ENCODE measurements around the gene ADAMTS12.
"Not testable (repeated sequence)": the region's sequence is repeated elsewhere in the genome, so short reads cannot be mapped to it uniquely, and the experiment has no call there.

ADAMTS12 gene

DNA sequence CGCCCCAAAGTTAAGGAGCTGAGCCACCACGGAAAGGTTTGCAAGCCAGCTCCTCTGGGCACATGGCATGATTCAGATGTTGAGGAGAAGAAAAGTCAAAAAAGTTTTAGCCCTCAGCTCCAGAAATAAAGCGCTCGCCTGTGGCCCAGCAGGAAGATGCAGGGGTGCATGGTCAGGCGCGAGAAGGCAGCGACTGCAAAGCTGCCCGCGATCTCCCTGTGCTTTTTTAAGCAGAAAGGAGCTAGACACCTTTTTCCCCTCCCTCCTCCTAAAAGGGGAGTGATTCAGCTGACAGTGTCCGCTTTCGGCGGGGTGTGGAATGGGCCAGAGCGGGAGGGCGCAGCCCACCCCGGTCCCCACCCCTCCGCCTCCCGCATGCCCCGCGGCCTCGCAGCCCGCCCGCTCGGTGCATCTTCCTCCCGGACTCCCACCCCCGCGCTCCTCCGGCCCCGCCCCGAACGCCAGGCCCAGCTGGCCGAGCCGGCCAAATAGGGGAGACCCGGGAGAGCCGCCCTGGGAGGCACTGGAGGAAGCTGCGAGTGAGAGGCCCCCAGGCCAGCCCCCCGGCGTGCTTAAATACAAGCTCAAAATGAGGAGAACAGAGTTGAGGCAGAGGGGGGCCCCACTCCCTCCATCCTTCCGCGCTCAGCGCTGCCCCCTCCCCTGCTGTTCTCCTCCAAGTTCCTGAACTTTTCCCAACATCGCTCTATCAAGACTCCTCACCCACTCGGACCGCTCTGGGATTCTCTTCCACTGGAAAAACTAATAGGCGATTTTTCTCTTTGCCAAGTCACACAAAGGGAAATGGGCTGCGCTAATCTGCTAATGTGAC, at the start of gene ADAMTS12:
Gene ADAMTS12, minus strand, starts transcription at position 203 of the 832 bp plus-strand sequence. Its CDS starts 134 bp downstream, at position 69.
- in situ Hi-C loops (cut with MboI; ENCODE audit: low pct_unique_long_range_greater_than_20kb, low sequenced_read_pairs), result no loop called here
- peak; percentile 1 for DNase-seq

GRCh38 chr5:33941090-33941489, 49.3 kb upstream of the ADAMTS12 start:
- in situ Hi-C loops (cut with MboI; ENCODE audit: low pct_unique_long_range_greater_than_20kb, low sequenced_read_pairs), result no loop called here
- no peak for DNase-seq

DNA sequence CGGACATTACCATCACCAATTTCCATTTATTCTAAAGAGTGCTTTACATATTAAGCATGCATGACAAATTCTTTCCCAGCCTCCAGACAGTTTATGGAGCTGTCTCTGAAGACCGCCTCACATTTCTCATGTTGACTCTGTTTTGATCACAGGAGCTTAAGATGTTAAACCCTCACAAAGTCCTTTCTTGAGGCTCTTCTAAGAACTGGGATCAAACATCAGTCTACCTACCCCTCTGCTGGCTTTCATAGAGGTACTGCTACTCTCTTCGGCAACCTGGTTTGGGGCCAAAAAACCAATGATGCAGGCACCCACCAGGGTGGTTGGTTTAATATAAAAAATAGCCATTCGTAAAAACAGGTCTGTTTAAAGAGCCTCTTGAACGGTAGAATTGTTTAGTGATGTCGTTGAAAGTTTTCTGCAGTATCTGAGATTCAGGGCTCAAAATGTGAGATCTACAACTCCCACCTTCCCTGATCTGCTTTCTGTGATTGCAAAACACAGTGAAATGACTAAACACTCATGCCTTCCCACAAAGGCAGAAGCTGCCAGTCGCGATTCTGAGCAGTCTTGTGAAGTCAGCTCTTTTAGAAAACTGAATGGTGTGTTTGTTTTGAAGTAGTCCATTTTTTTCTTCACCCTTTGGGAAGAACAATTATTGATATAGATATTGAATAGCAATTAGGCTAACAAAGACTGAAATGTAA, 47.9 kb upstream of the ADAMTS12 start:
- in situ Hi-C loops (cut with MboI; ENCODE audit: low pct_unique_long_range_greater_than_20kb, low sequenced_read_pairs), result no loop called here
- DNase-seq, result no peak

DNA sequence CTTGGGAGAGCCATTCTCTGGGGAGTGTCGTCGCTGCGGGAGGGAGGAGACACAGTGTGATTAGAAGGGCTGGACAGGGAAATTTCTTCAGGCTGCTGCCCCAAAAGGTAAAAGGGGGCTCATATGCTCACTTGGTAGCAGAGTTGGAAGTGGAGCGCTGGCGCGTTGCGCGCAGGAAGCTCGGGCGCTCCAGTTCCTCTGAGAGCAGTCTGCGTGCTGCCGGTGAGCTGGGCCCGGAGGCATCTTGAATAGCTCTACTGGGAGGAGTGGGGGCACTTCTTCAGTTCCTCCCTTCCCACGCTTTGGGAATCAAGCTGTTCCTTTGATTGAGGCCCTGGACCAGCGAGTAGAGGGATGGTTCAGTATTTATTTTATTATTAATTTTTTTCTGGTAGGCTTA, 47.1 kb upstream of the ADAMTS12 start:
- no peak for DNase-seq
- in situ Hi-C loops (cut with MboI; ENCODE audit: low pct_unique_long_range_greater_than_20kb, low sequenced_read_pairs), result no loop called here

DNA sequence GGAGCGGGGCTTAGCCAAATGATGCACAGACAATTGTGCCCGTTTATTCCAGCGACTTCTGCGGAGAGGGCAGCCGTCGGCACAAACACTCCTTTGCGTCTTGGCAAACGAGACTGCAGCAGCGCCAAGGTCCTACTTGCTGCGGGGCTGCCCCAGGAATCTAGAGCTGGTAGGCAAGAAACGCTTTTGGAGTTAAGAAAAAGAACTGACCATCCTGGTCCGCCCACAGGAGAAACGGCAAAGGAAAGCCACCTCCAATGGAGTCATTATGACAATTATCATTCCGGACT, 46.7 kb upstream of the ADAMTS12 start:
- in situ Hi-C loops (cut with MboI; ENCODE audit: low pct_unique_long_range_greater_than_20kb, low sequenced_read_pairs), result no loop called here
- no peak for DNase-seq

DNA sequence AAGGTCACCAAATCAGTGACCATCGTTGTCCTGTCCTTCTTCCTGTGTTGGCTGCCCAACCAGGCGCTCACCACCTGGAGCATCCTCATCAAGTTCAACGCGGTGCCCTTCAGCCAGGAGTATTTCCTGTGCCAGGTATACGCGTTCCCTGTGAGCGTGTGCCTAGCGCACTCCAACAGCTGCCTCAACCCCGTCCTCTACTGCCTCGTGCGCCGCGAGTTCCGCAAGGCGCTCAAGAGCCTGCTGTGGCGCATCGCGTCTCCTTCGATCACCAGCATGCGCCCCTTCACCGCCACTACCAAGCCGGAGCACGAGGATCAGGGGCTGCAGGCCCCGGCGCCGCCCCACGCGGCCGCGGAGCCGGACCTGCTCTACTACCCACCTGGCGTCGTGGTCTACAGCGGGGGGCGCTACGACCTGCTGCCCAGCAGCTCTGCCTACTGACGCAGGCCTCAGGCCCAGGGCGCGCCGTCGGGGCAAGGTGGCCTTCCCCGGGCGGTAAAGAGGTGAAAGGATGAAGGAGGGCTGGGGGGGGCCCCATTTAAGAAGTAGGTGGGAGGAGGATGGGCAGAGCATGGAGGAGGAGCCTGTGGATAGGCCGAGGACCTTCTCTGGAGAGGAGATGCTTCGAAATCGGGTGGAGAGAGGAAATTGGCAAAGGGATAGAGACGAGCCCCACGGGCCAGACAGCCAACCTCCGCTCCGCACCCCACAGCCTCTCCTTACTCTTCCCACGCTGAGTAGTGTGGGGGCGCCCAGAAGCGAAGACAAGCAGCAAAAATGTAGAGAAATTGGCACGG, 46.1 kb upstream of the ADAMTS12 start:
- DNase-seq, result no peak
- in situ Hi-C loops (cut with MboI; ENCODE audit: low pct_unique_long_range_greater_than_20kb, low sequenced_read_pairs), result no loop called here

DNA sequence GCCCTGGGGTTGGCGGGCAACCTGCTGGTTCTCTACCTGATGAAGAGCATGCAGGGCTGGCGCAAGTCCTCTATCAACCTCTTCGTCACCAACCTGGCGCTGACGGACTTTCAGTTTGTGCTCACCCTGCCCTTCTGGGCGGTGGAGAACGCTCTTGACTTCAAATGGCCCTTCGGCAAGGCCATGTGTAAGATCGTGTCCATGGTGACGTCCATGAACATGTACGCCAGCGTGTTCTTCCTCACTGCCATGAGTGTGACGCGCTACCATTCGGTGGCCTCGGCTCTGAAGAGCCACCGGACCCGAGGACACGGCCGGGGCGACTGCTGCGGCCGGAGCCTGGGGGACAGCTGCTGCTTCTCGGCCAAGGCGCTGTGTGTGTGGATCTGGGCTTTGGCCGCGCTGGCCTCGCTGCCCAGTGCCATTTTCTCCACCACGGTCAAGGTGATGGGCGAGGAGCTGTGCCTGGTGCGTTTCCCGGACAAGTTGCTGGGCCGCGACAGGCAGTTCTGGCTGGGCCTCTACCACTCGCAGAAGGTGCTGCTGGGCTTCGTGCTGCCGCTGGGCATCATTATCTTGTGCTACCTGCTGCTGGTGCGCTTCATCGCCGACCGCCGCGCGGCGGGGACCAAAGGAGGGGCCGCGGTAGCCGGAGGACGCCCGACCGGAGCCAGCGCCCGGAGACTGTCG, 45.4 kb upstream of the ADAMTS12 start:
- DNase-seq, result no peak
- in situ Hi-C loops (cut with MboI; ENCODE audit: low pct_unique_long_range_greater_than_20kb, low sequenced_read_pairs), result no loop called here

DNA sequence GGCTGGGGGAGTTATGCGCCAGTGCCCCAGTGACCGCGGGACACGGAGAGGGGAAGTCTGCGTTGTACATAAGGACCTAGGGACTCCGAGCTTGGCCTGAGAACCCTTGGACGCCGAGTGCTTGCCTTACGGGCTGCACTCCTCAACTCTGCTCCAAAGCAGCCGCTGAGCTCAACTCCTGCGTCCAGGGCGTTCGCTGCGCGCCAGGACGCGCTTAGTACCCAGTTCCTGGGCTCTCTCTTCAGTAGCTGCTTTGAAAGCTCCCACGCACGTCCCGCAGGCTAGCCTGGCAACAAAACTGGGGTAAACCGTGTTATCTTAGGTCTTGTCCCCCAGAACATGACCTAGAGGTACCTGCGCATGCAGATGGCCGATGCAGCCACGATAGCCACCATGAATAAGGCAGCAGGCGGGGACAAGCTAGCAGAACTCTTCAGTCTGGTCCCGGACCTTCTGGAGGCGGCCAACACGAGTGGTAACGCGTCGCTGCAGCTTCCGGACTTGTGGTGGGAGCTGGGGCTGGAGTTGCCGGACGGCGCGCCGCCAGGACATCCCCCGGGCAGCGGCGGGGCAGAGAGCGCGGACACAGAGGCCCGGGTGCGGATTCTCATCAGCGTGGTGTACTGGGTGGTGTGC, 44.7 kb upstream of the ADAMTS12 start, which contains the start of gene RXFP3:
Gene RXFP3, plus strand, starts transcription at position 6 of the 636 bp plus-strand sequence. Its CDS starts 355 bp downstream, at position 361.
- DNase-seq, result no peak
- in situ Hi-C loops (cut with MboI; ENCODE audit: low pct_unique_long_range_greater_than_20kb, low sequenced_read_pairs), result no loop called here

DNA sequence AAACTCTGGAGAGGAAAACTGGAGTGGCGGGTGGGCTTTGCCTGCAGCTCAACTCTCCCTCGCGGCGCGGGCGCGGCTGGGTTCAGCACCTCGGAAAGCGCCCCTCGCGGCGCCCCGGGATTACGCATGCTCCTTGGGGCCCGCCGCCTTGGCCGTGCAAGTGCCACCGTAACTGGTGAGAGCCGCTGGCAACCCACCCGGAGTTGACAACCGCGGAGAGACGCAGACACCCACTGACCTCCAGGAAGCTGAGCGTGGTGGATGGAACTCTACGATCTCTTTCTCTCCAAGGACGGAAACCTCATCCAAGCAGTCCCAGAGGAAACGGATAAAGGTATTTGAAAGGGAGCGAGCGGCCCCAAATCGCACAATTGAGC, 44.2 kb upstream of the ADAMTS12 start:
- in situ Hi-C loops (cut with MboI; ENCODE audit: low pct_unique_long_range_greater_than_20kb, low sequenced_read_pairs), result no loop called here
- peak; percentile 27 for DNase-seq

GRCh38 chr5:33934176-33934575, 42.4 kb upstream of the ADAMTS12 start:
- in situ Hi-C loops (cut with MboI; ENCODE audit: low pct_unique_long_range_greater_than_20kb, low sequenced_read_pairs), result no loop called here
- DNase-seq, result no peak

GRCh38 chr5:33933723-33934169, 42.0 kb upstream of the ADAMTS12 start:
- in situ Hi-C loops (cut with MboI; ENCODE audit: low pct_unique_long_range_greater_than_20kb, low sequenced_read_pairs), result no loop called here
- no peak for DNase-seq

DNA sequence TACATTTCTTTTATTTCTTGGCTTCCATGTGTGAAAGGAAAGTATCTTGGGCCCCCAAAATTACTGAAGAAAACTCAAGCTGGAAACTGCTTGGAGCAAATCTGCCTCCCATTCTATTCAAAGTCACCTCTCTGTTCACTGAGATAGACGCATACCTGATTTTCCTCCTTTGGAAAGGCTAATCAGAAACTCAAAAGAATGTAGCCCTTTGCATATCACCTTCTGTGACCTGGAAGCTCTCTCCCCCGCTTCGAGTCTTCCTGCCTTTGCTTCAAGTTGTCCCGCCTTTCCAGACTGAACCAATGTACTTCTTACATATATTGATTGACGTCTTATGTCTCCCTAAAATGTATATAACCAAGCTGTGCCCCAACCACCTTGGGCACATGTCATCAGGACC, 39.3 kb upstream of the ADAMTS12 start:
- no peak for DNase-seq
- in situ Hi-C loops (cut with MboI; ENCODE audit: low pct_unique_long_range_greater_than_20kb, low sequenced_read_pairs), result no loop called here

DNA sequence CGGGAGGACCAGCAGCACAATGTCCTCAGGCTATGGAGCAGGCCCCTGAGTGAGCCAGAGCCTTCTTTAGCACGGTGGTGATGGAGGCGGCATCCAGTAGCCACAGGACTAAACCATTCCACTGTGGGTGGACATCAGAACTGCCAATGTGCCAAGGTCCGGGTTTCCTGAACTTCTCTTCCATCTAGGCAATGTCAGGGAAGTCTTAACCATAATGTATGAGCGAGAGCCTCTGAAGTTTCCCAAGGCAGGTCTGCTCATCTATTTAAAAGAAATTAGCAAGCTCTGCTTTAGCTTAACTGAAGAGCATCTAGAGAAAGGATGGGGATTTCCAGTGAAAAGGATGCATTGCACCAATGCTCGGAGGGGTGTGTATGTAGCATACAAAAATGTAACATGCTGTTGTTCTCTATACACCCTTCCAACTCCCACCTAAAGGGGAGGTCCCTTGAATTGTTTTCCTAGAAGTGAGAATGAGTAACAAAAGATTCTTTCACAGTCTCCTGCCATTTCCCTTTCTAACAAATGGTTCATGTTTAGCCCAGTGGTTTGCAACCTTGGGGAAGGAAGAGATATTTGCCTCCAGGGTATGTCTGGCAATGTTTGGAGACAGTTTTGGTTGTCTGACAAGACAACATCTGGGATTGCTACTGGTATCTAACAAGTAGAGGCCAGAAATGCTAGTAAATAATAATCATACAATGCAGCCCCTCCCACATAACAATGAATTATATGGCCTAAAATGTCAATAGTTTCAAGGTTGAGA, 38.3 kb upstream of the ADAMTS12 start:
- in situ Hi-C loops (cut with MboI; ENCODE audit: low pct_unique_long_range_greater_than_20kb, low sequenced_read_pairs), result no loop called here
- no peak for DNase-seq

- in situ Hi-C loops (cut with MboI; ENCODE audit: low pct_unique_long_range_greater_than_20kb, low sequenced_read_pairs), result no loop called here
- DNase-seq, result no peak
Observed at GRCh38 chr5:33928283-33928682, 36.5 kb upstream of the ADAMTS12 start.

DNA sequence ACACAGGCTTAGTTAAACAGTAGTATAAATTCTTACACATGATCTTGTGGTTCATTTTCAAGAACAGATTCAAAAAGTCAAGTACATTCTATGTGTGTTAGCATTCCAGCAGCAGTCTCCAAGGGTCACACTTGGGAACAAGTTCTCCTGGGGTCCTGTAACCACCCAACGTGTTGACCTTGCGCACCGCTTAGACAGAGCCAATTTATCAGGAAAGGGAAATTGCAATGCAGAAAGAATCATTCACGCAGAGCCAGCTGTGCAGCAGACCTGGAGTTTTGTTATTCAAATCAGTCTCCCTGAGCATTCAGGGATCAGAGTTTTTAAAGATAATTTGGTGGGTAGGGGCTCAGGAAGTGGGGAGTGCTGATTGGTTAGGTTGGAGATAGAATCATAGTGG, 35.9 kb upstream of the ADAMTS12 start:
- in situ Hi-C loops (cut with MboI; ENCODE audit: low pct_unique_long_range_greater_than_20kb, low sequenced_read_pairs), result no loop called here
- DNase-seq, result no peak

GRCh38 chr5:33925278-33925677, 33.5 kb upstream of the ADAMTS12 start:
- DNase-seq, result no peak

GRCh38 chr5:33921002-33921401, 29.2 kb upstream of the ADAMTS12 start:
- DNase-seq, result no peak
- in situ Hi-C loops (cut with MboI; ENCODE audit: low pct_unique_long_range_greater_than_20kb, low sequenced_read_pairs), result no loop called here

More at GRCh38 chr5:33925278-33925677, 33.5 kb upstream of the ADAMTS12 start:
- in situ Hi-C loops (cut with MboI; ENCODE audit: low pct_unique_long_range_greater_than_20kb, low sequenced_read_pairs), result no loop called here

GRCh38 chr5:33914844-33915243, 23.1 kb upstream of the ADAMTS12 start:
- DNase-seq; in situ Hi-C loops (cut with MboI; ENCODE audit: low pct_unique_long_range_greater_than_20kb, low sequenced_read_pairs): not testable (repeated sequence)

All from KBM-7 (cell line).